Upper lobe of left lung (tissue), 6 donors: ENCODE results near the gene ZNF605. TPM values are rescaled to one million over a fixed set of nuclear protein-coding genes. Genes with fewer than 3 reads are reported as not detected.

ENCODE experiments used
- ATAC-seq, 2 donors: fragments of 200-7000 bp; cut with Tn5 transposase; one replicate each; pipeline ENCODE4 v1.9.1; 2022; ENCODE audit warnings: mild to moderate bottlenecking in 2 of 2, moderate library complexity in 2 of 2; ENCODE audit not compliant: low FRiP score in 2 of 2
- DNase-seq, 2 donors: peaks; one replicate each; pipeline ENCODE4 v3.0.0-alpha.2; 2019 to 2020
- H3K27ac ChIP-seq, 4 donors: fragments of 200-600 bp; sonication (generic); one replicate each; pipeline ENCODE4 v1.5.1; 2016 to 2019
- H3K27me3 ChIP-seq, 4 donors: fragments of 200-600 bp; sonication (generic); one replicate each; pipeline ENCODE4 v1.5.1; 2017 to 2019
- H3K36me3 ChIP-seq, 4 donors: fragments of 200-600 bp; sonication (generic); one replicate each; pipeline ENCODE4 v1.5.1; 2016 to 2019
- H3K4me1 ChIP-seq, 4 donors: fragments of 200-600 bp; sonication (generic); one replicate each; pipeline ENCODE4 v1.5.1; 2018 to 2019
- H3K4me3 ChIP-seq, 4 donors: fragments of 200-600 bp; sonication (generic); one replicate each; pipeline ENCODE4 v1.5.1; 2017 to 2019; ENCODE audit warnings: mild to moderate bottlenecking in 2 of 4, moderate library complexity in 1 of 4
- H3K9me3 ChIP-seq, 4 donors: fragments of 200-600 bp; sonication (generic); one replicate each; pipeline ENCODE4 v1.5.1; 2018 to 2019
- EP300 ChIP-seq, 4 donors: sonication (generic); formaldehyde crosslinking; IDR thresholded peaks; one replicate each; pipeline ENCODE4 v1.5.1; 2017; ENCODE audit warnings: antibody characterized with exemption in 4 of 4, control low read depth in 2 of 4
- POLR2A ChIP-seq, 4 donors: fragments of 450-650 bp; IDR thresholded peaks; one replicate each; pipeline ENCODE4 v1.5.1; 2016 to 2017; ENCODE audit warnings: antibody characterized with exemption in 4 of 4, mild to moderate bottlenecking in 2 of 4
- POLR2AphosphoS5 ChIP-seq, 2 donors: sonication (generic); formaldehyde crosslinking; IDR thresholded peaks; one replicate each; pipeline ENCODE4 v1.5.1; 2017; ENCODE audit warnings: antibody characterized with exemption in 2 of 2
- WGBS, 2 donors: methylation state at CpG; one replicate each; pipeline ENCODE4 v1.1.5; 2017 to 2018; 5-methylcytosine and 5-hydroxymethylcytosine counted together
- total RNA-seq, 6 donors: library from RNA; depleted of rRNA in 4 of 6; stranded (reverse); fragments of >200 nt in 4 of 6; gene quantifications; one replicate each; pipeline versions ENCODE4 v1.1.0 to v1.2.1, GENCODE V29; 2016 to 2021
- TF ChIP-seq, protein P1 (sequence below), 6 experiments: fragments of 450-650 bp in 4 of 6; fragments of 200-600 bp in 2 of 6; sonication (generic) in 2 of 6; IDR thresholded peaks; one replicate each; pipeline ENCODE4 v1.5.1; 2016 to 2019; ENCODE audit warnings: antibody characterized with exemption in 6 of 6
- donor health status: DM: no; HTN: no; CAD: no; lungs with moderate emphysema.
- donor health status: DM: no; HTN: yes; CAD: no; lungs with severe emphysema.

Gene ZNF605
- total RNA-seq, 6 donors from 2014 or later: 6.5 to 24.1 (median 9.4) TPM

DNA sequence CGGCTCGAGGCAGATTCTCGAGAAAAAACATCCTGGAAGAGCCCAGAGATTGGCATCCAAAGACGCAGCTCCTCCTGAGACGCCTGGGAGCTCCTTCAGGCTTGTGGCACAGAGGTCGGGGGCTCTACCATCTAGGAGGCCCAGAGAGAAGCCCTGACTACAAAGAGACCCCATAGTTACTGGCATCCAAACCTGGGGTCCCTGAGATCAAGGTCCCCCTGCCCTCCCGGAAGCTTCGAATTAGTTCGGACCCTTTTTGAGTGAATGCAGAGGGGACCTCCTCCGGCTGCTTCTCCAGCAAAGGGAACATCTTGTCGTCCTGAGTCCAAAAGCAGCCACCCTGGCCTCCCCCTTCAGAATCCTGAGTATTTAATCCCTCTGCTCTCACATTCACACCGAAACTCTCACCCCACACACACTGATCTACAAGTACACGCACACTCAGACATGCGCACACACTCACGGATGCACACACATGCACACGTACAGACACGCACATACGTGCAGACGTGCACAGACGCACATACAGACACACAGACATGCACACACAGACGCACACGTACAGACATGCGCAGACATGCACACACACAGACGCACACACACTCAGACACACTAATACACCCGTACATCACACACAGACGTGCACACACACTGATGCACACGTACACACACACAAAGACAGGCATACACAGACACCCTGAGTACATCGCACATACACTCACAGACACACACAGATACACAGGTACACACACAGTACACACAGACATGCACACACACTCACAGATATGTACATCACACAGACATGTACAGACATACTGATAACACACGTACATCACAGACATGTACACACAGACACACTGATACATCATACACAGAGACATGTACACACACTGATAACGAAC lies 5.9 kb downstream of the ZNF605 start:
- H3K36me3 ChIP-seq: peaks cover 0 to 48% (median 33%) of the 10 kb centered on the region in 4 donors

DNA sequence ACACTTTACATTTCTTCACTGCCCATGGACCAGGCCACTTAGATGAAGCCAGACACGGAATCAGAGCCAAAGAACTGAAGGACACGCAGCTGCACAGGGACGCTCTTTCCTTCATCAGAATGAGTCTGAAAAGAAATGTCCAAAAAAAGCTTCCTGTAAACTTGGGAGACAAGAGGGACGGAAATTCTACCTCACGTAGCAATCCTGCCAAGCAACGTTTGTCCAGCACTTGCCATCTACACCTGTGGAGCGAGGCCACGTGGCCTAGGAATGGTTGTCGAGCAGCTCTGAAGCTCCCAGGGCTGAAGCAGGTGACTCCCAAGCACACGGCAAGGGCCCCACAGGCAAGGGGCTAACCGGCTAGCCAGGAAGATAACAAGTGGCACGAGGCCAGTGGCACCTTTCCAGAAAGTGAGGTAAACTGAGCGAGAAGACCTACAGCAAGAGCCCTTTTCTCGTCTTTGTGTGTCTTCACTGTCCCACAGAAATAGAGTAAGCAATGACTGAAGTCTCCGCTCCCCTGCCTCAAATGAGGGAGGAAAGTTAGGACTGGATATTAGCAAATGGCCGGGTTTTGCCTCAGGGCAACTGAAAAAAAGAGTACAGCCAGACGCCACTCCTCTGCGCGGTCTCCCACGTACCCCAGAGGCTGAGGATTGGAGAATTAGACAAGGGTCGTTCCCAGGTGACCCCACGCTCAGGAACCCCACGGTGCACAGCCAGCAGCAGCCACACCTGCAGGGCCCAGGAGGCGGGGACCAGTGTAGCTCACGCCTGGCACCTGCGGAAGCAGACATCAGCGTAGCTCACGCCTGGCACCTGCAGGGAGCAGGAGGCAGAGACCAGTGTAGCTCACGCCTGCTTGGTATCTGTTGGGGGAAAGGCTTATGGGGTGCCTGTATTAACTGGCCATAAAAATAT lies 7.7 kb downstream of the ZNF605 start:
- no peaks in the 10 kb centered on the region for H3K27me3 ChIP-seq
- peaks cover 28 to 92% (median 89%) of the 10 kb centered on the region in 4 donors for H3K9me3 ChIP-seq
- DNase-seq (no peak), ATAC-seq (no peak)
- no peak for TF ChIP-seq POLR2A (IDR thresholded peaks at IDR 0.05)
- no peak for TF ChIP-seq POLR2AphosphoS5 (IDR thresholded peaks at IDR 0.05)
- no peak for TF ChIP-seq EP300 (IDR thresholded peaks at IDR 0.05)
- TF ChIP-seq, protein P1, sequence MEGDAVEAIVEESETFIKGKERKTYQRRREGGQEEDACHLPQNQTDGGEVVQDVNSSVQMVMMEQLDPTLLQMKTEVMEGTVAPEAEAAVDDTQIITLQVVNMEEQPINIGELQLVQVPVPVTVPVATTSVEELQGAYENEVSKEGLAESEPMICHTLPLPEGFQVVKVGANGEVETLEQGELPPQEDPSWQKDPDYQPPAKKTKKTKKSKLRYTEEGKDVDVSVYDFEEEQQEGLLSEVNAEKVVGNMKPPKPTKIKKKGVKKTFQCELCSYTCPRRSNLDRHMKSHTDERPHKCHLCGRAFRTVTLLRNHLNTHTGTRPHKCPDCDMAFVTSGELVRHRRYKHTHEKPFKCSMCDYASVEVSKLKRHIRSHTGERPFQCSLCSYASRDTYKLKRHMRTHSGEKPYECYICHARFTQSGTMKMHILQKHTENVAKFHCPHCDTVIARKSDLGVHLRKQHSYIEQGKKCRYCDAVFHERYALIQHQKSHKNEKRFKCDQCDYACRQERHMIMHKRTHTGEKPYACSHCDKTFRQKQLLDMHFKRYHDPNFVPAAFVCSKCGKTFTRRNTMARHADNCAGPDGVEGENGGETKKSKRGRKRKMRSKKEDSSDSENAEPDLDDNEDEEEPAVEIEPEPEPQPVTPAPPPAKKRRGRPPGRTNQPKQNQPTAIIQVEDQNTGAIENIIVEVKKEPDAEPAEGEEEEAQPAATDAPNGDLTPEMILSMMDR (IDR thresholded peaks at IDR 0.05): no peak
- H3K4me1 ChIP-seq: no peaks in the 10 kb centered on the region
- WGBS, 2 donors: 93 to 94% methylated on average over 22 to 29 of the region's 29 CpGs
- H3K4me3 ChIP-seq: no peak overlapping the region
- peaks cover 12 to 66% (median 51%) of the 10 kb centered on the region in 4 donors for H3K36me3 ChIP-seq
- no peak overlapping the region for H3K27ac ChIP-seq

More for the DNA sequence above, 5.9 kb downstream of the ZNF605 start:
- peaks cover 26 to 79% (median 75%) of the 10 kb centered on the region in 4 donors for H3K9me3 ChIP-seq
- no peak overlapping the region for H3K27ac ChIP-seq
- 95 to 97% methylated on average over 28 to 30 of the region's 30 CpGs for WGBS, 2 donors
- DNase-seq (no peak), ATAC-seq (no peak)
- TF ChIP-seq, protein P1 (IDR thresholded peaks at IDR 0.05): no peak
- TF ChIP-seq EP300 (IDR thresholded peaks at IDR 0.05) (no peak), POLR2AphosphoS5 (IDR thresholded peaks at IDR 0.05) (no peak), POLR2A (IDR thresholded peaks at IDR 0.05) (no peak)
- no peaks in the 10 kb centered on the region for H3K27me3 ChIP-seq
- no peak overlapping the region for H3K4me3 ChIP-seq
- H3K4me1 ChIP-seq: peaks cover 6 to 9% (median 8%) of the 10 kb centered on the region in 4 donors

DNA sequence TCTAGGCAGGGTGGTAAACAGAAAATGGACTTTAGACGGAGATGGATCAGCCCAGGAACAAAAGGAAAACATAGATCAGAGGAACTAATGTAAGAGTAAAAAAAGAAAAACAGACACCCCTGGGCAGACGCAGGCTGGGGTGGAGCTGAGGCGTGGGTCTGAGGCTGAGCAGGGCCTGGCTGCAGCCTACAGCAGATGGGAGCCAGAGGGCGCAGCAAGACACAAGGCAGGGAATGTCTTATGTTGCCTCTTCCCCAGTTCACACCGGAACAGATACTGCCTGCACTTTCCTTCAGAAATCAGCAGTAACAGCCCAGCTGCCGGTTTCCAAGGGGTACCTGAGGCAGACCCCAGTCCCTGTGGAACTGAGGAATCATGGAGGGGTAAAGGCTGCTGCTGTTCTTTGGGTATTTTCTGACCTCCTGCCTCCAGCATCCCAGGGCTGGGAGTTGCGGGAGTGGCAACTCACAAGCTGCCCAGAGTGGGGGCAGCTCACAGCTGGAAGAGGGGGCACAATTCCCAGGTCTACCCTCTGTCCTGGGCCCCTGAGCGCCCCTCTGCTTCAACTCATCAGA lies 9.8 kb downstream of the ZNF605 start:
- Histone ChIP-seq H3K9me3 (peaks cover 41 to 94% (median 92%) of the 10 kb centered on the region in 4 donors), H3K27ac (no peak overlapping the region), H3K4me3 (no peak overlapping the region), H3K27me3 (no peaks in the 10 kb centered on the region), H3K36me3 (peaks cover 26 to 82% (median 71%) of the 10 kb centered on the region in 4 donors), H3K4me1 (no peaks in the 10 kb centered on the region)
- TF ChIP-seq POLR2A (IDR thresholded peaks at IDR 0.05) (no peak), EP300 (IDR thresholded peaks at IDR 0.05) (no peak), POLR2AphosphoS5 (IDR thresholded peaks at IDR 0.05) (no peak)
- TF ChIP-seq, protein P1 (IDR thresholded peaks at IDR 0.05): no peak
- 88% methylated on average over 7 to 8 of the region's 8 CpGs for WGBS, 2 donors
- DNase-seq (no peak), ATAC-seq (no peak)

DNA sequence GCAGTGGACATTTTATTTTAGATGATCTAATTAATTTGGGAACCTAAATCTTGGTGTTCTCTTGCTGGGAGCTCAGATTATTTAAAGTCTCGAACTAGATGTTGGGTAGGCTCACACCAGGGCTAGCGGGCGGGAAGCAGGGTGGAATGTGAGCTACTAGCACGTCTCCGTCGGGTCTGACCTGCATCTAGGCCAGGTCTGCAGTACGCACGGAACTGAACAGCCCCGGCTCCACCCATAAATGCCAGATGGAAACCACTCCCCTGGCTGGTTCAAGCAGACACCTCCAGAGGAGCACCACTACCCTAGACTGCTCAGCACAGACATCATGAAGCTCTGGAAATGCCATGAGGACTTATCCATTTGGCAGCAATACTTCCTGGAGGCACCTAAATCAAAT lies 10.3 kb downstream of the ZNF605 start:
- Histone ChIP-seq H3K27ac (no peak overlapping the region), H3K36me3 (peaks cover 26 to 87% (median 76%) of the 10 kb centered on the region in 4 donors)
- ATAC-seq: no peak

More for the DNA sequence above, 10.3 kb downstream of the ZNF605 start:
- H3K27me3 ChIP-seq: no peaks in the 10 kb centered on the region
- DNase-seq: no peak
- H3K4me1 ChIP-seq: no peaks in the 10 kb centered on the region
- H3K9me3 ChIP-seq: peaks cover 41 to 98% (median 96%) of the 10 kb centered on the region in 4 donors
- WGBS, 2 donors: 97% methylated on average over 9 of the region's 9 CpGs
- TF ChIP-seq, protein P1 (IDR thresholded peaks at IDR 0.05): no peak
- TF ChIP-seq POLR2AphosphoS5 (IDR thresholded peaks at IDR 0.05) (no peak), EP300 (IDR thresholded peaks at IDR 0.05) (no peak), POLR2A (IDR thresholded peaks at IDR 0.05) (no peak)
- no peak overlapping the region for H3K4me3 ChIP-seq
